HepG2 (cell line): ENCODE data around the gene PTPRH. TPM values are rescaled to one million over a fixed set of nuclear protein-coding genes. Genes with fewer than 3 reads are reported as not detected.
A peak's percentile ranks its signal among the peaks of the same experiment; 100 is the strongest.

Experiments used
- BRCA1 ChIP-seq: sonication (generic); formaldehyde crosslinking; IDR thresholded peaks from 2 replicates; pipeline ENCODE4 v1.4.0; 2020; ENCODE audit warnings: missing genetic modification reagents
- CHD4 ChIP-seq: fragments of 200-600 bp; sonication (generic); IDR thresholded peaks from 2 replicates; pipeline ENCODE4 v1.7.0; 2017; ENCODE audit warnings: mild to moderate bottlenecking, low read length, borderline replicate concordance
- FOSL1 ChIP-seq: sonication (generic); formaldehyde crosslinking; IDR thresholded peaks from 2 replicates; pipeline ENCODE4 v1.9.0; 2021; ENCODE audit warnings: missing genetic modification reagents, borderline replicate concordance
- IKZF4 ChIP-seq: sonication (generic); formaldehyde crosslinking; IDR thresholded peaks from 2 replicates; pipeline ENCODE4 v1.5.1; 2020; ENCODE audit warnings: borderline replicate concordance, mild to moderate bottlenecking, low read depth, missing genetic modification reagents; ENCODE audit errors: not compliant biosample characterization
- ONECUT2 ChIP-seq: sonication (generic); formaldehyde crosslinking; IDR thresholded peaks from 2 replicates; pipeline ENCODE4 v1.4.0; 2020; ENCODE audit warnings: missing genetic modification reagents
- PCBP2 ChIP-seq: fragments of 200-400 bp; formaldehyde crosslinking; optimal IDR thresholded peaks from 2 replicates; pipeline ENCODE3; 2018; ENCODE audit warnings: low read length, low read depth; ENCODE audit not compliant: poor library complexity, severe bottlenecking
- TBX2 ChIP-seq: sonication (generic); formaldehyde crosslinking; IDR thresholded peaks from 2 replicates; pipeline ENCODE4 v1.5.0; 2020; ENCODE audit warnings: missing genetic modification reagents, mild to moderate bottlenecking, borderline replicate concordance
- TGIF2 ChIP-seq: IDR thresholded peaks from 2 replicates; pipeline ENCODE4 v1.6.1; 2016; ENCODE audit warnings: control low read depth, missing compliant biosample characterization
- ZFP82 ChIP-seq: sonication (generic); formaldehyde crosslinking; IDR thresholded peaks from 2 replicates; pipeline ENCODE4 v1.5.1; 2020; ENCODE audit warnings: mild to moderate bottlenecking, missing genetic modification reagents, borderline replicate concordance
- ZNF136 ChIP-seq: sonication (generic); formaldehyde crosslinking; IDR thresholded peaks from 2 replicates; pipeline ENCODE4 v1.8.1; 2022; ENCODE audit warnings: low read depth, mild to moderate bottlenecking, moderate library complexity, missing genetic modification reagents
- ZNF33A ChIP-seq: sonication (generic); formaldehyde crosslinking; IDR thresholded peaks from 2 replicates; pipeline ENCODE4 v1.5.1; 2020; ENCODE audit warnings: missing genetic modification reagents, mild to moderate bottlenecking, moderate library complexity, borderline replicate concordance
- ZNF33B ChIP-seq: sonication (generic); formaldehyde crosslinking; IDR thresholded peaks from 2 replicates; pipeline ENCODE4 v1.5.1; 2020; ENCODE audit warnings: mild to moderate bottlenecking, missing genetic modification reagents
- ZNF382 ChIP-seq: sonication (generic); formaldehyde crosslinking; IDR thresholded peaks from 2 replicates; pipeline ENCODE4 v1.5.0; 2020; ENCODE audit warnings: missing genetic modification reagents, mild to moderate bottlenecking, borderline replicate concordance
- ZNF530 ChIP-seq: sonication (generic); formaldehyde crosslinking; IDR thresholded peaks from 2 replicates; pipeline ENCODE4 v1.5.0; 2020; ENCODE audit warnings: low read depth, mild to moderate bottlenecking, missing genetic modification reagents
- ZNF589 ChIP-seq: sonication (generic); formaldehyde crosslinking; conservative IDR thresholded peaks from 2 replicates; pipeline ENCODE4 v1.8.0; 2022; ENCODE audit warnings: mild to moderate bottlenecking, moderate library complexity, missing genetic modification reagents
- ZNF768 ChIP-seq: sonication (generic); formaldehyde crosslinking; IDR thresholded peaks from 2 replicates; pipeline ENCODE4 v1.4.0; 2020; ENCODE audit warnings: missing genetic modification reagents
- ZSCAN31 ChIP-seq: sonication (generic); formaldehyde crosslinking; IDR thresholded peaks from 2 replicates; pipeline ENCODE4 v1.5.0; 2020; ENCODE audit warnings: low read depth, mild to moderate bottlenecking, missing genetic modification reagents
- polyA plus RNA-seq, 8 experiments: library from polyadenylated mRNA; depleted of rRNA in 3 of 8; stranded (reverse) in 7 of 8; unstranded in 1 of 8; fragments of >200 nt; fragmentation: Illumina TruSeq in 4 of 8; extraction: Trizol in 4 of 8; gene quantifications; 2 replicates each; pipeline versions ENCODE4 v1.2.1 to v1.2.3, GENCODE V29; 2011 to 2016; ENCODE audit warnings: low read depth in 4 of 8, missing spikeins in 1 of 8, mixed read lengths in 1 of 8; ENCODE audit not compliant: insufficient read depth in 1 of 8
- total RNA-seq, 5 experiments: library from RNA; depleted of rRNA; stranded (reverse); fragments of >200 nt; fragmentation: Illumina TruSeq; extraction: Trizol; gene quantifications; 2 replicates each; pipeline ENCODE4 v1.2.3, GENCODE V29; 2016; ENCODE audit warnings: low read depth in 1 of 5
- TF ChIP-seq, protein P1 (sequence below): sonication (generic); formaldehyde crosslinking; IDR thresholded peaks from 2 replicates; pipeline ENCODE4 v1.4.0; 2020; ENCODE audit warnings: missing genetic modification reagents
- TF ChIP-seq, protein P2 (sequence below), 2 experiments: sonication (generic) in 1 of 2; formaldehyde crosslinking in 1 of 2; IDR thresholded peaks; 2 replicates each; pipeline versions ENCODE4 v1.5.1 to v1.6.1; 2011 to 2020; ENCODE audit warnings: borderline replicate concordance in 1 of 2, low read depth in 1 of 2, low read length in 1 of 2, mild to moderate bottlenecking in 1 of 2, missing genetic modification reagents in 1 of 2, moderate library complexity in 1 of 2
- TF ChIP-seq, protein P3 (sequence below): sonication (generic); formaldehyde crosslinking; IDR thresholded peaks from 2 replicates; pipeline ENCODE4 v1.4.0; 2020; ENCODE audit warnings: missing genetic modification reagents, borderline replicate concordance
- TF ChIP-seq, protein P4 (sequence below): sonication (generic); formaldehyde crosslinking; IDR thresholded peaks from 2 replicates; pipeline ENCODE4 v1.5.0; 2020; ENCODE audit warnings: missing genetic modification reagents

The PTPRH gene
- total and polyA plus RNA-seq, 2 of the 13 experiments (the other 11 are each of a cell fraction or from before 2014, with no cell fraction given): 14.7 to 125 TPM

- TF ChIP-seq, protein P1, sequence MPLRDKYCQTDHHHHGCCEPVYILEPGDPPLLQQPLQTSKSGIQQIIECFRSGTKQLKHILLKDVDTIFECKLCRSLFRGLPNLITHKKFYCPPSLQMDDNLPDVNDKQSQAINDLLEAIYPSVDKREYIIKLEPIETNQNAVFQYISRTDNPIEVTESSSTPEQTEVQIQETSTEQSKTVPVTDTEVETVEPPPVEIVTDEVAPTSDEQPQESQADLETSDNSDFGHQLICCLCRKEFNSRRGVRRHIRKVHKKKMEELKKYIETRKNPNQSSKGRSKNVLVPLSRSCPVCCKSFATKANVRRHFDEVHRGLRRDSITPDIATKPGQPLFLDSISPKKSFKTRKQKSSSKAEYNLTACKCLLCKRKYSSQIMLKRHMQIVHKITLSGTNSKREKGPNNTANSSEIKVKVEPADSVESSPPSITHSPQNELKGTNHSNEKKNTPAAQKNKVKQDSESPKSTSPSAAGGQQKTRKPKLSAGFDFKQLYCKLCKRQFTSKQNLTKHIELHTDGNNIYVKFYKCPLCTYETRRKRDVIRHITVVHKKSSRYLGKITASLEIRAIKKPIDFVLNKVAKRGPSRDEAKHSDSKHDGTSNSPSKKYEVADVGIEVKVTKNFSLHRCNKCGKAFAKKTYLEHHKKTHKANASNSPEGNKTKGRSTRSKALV (CRISPR knock-in tag): no peak
- no peak for TF ChIP-seq ONECUT2
- TF ChIP-seq ZFP82 (CRISPR knock-in tag): 0 out of 2 replicates have a peak, but pooled peaks have one; percentile 41
- TF ChIP-seq ZNF768: 0 out of 2 replicates have a peak, but pooled peaks have one; percentile 19
- no peak for TF ChIP-seq ZSCAN31 (CRISPR knock-in tag)
- no peak; the same call in 1 of the 2 replicates for TF ChIP-seq ZNF589 (CRISPR knock-in tag)
- TF ChIP-seq FOSL1: no peak
- TF ChIP-seq ZNF530: no peak
- TF ChIP-seq, protein P2, sequence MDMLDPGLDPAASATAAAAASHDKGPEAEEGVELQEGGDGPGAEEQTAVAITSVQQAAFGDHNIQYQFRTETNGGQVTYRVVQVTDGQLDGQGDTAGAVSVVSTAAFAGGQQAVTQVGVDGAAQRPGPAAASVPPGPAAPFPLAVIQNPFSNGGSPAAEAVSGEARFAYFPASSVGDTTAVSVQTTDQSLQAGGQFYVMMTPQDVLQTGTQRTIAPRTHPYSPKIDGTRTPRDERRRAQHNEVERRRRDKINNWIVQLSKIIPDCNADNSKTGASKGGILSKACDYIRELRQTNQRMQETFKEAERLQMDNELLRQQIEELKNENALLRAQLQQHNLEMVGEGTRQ (IDR thresholded peaks at IDR 0.05; ENCODE audit: low read depth, low read length): no peak
- TF ChIP-seq, protein P2 (CRISPR knock-in tag; IDR thresholded peaks at IDR 0.05; ENCODE audit: borderline replicate concordance): no peak
- TF ChIP-seq IKZF4 (CRISPR knock-in tag): no peak
- no peak for TF ChIP-seq TBX2
- no peak for TF ChIP-seq BRCA1
- TF ChIP-seq TGIF2 (CRISPR knock-in tag): 0 out of 2 replicates have a peak, but pooled peaks have one; percentile 27
- TF ChIP-seq, protein P3, sequence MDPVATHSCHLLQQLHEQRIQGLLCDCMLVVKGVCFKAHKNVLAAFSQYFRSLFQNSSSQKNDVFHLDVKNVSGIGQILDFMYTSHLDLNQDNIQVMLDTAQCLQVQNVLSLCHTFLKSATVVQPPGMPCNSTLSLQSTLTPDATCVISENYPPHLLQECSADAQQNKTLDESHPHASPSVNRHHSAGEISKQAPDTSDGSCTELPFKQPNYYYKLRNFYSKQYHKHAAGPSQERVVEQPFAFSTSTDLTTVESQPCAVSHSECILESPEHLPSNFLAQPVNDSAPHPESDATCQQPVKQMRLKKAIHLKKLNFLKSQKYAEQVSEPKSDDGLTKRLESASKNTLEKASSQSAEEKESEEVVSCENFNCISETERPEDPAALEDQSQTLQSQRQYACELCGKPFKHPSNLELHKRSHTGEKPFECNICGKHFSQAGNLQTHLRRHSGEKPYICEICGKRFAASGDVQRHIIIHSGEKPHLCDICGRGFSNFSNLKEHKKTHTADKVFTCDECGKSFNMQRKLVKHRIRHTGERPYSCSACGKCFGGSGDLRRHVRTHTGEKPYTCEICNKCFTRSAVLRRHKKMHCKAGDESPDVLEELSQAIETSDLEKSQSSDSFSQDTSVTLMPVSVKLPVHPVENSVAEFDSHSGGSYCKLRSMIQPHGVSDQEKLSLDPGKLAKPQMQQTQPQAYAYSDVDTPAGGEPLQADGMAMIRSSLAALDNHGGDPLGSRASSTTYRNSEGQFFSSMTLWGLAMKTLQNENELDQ (CRISPR knock-in tag): no peak
- no peak for TF ChIP-seq ZNF136 (CRISPR knock-in tag)
- TF ChIP-seq ZNF33B: no peak
- TF ChIP-seq CHD4: no peak
- TF ChIP-seq PCBP2: no peak
- no peak for TF ChIP-seq ZNF382 (CRISPR knock-in tag)
- TF ChIP-seq, protein P4, sequence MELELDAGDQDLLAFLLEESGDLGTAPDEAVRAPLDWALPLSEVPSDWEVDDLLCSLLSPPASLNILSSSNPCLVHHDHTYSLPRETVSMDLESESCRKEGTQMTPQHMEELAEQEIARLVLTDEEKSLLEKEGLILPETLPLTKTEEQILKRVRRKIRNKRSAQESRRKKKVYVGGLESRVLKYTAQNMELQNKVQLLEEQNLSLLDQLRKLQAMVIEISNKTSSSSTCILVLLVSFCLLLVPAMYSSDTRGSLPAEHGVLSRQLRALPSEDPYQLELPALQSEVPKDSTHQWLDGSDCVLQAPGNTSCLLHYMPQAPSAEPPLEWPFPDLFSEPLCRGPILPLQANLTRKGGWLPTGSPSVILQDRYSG (CRISPR knock-in tag): no peak
- TF ChIP-seq ZNF33A (CRISPR knock-in tag): no peak
Observed at GRCh38 chr19:55178781-55179599, 30.3 kb downstream of the PTPRH start (continued).
